ENCODE measurements around the gene MRS2.
"Not testable (repeated sequence)": the region's sequence is repeated elsewhere in the genome, so short reads cannot be mapped to it uniquely, and the experiment has no call there.

MRS2 gene

DNA sequence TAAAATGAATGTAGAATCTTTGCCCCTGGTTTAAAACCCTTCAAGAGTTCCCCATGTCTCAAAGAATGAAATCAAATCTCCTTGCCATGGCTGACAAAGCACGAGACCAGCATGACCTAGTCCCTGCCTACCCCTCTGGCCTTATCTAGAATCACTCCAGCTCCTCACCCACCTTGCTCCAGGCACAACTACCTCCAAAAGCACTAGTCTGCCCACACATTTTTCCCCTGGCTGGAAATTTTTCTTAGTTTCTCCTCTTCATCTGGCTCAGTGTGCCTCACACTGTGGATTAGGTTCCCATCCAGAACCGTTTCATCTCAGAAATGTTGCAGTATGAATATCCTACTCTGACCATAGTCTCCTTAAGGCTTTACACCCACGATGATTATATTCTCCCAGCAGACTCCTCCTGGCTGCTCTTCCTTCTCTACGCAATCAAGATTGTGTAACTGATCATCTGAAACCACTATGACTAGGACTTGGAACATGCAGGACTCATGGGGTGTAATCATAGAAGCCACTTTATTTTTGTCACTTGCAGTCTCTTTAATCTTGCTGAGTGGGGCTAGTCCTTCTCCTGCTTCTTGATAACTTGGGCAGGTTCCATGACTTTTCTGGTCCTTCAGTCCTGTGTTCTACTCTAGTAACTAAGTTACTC lies 7.8 kb upstream of the MRS2 start:
- intact Hi-C loops (cut with DNase I; ENCODE audit: low total_unique reads): no loop called here
- TF ChIP-seq CTCF (IDR thresholded peaks at IDR 0.05): no peak

DNA sequence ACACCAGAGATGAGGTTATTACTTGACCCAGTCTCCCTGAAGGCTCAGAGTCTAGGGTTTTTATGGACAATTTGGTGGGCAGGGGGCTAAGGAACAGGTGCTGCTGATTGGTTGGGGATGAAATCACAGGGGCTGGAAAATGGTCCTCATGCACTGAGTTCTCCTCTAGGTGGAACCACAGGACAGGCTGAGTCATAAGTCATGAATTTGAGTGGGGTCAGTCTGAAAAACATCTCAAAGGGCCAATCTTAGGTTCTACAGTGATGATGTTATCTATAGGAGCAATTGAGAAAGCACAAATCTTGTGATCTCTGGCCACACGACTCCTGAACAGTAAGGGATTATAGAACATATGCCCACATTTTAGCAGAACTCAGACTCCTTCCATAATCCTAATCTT lies 5.9 kb upstream of the MRS2 start:
- DNase-seq: no peak
- intact Hi-C loops (cut with DNase I; ENCODE audit: low total_unique reads): no loop called here
- H3K27me3 ChIP-seq: peaks cover 0 to 33% of the 10 kb centered on the region in 2 donors
- H3K4me3 ChIP-seq: no peak overlapping the region
- no peaks in the 10 kb centered on the region for H3K4me1 ChIP-seq
- TF ChIP-seq CTCF (IDR thresholded peaks at IDR 0.05): no peak
- no peaks in the 10 kb centered on the region for H3K36me3 ChIP-seq
- no peak overlapping the region for H3K27ac ChIP-seq
- H3K9me3 ChIP-seq: no peaks in the 10 kb centered on the region

More for the DNA sequence above, 7.8 kb upstream of the MRS2 start:
- Histone ChIP-seq H3K4me1 (no peaks in the 10 kb centered on the region), H3K36me3 (no peaks in the 10 kb centered on the region), H3K27me3 (peaks cover 0 to 33% of the 10 kb centered on the region in 2 donors), H3K27ac (no peak overlapping the region), H3K4me3 (no peak overlapping the region), H3K9me3 (no peaks in the 10 kb centered on the region)
- no peak for DNase-seq

GRCh38 chr6:24397631-24398030 lies 5.1 kb upstream of the MRS2 start:
- no peak overlapping the region for H3K27ac ChIP-seq
- no peak overlapping the region for H3K4me3 ChIP-seq
- H3K4me1 ChIP-seq: peaks cover 0 to 6% (median 3%) of the 10 kb centered on the region in 4 donors
- TF ChIP-seq CTCF (IDR thresholded peaks at IDR 0.05): no peak
- peaks cover 0 to 33% of the 10 kb centered on the region in 2 donors for H3K27me3 ChIP-seq
- DNase-seq: no peak
- intact Hi-C loops (cut with DNase I; ENCODE audit: low total_unique reads): no loop called here
- no peaks in the 10 kb centered on the region for H3K9me3 ChIP-seq
- no peaks in the 10 kb centered on the region for H3K36me3 ChIP-seq

GRCh38 chr6:24400045-24401039 lies 2.4 kb upstream of the MRS2 start:
- DNase-seq, H3K9me3 ChIP-seq, H3K4me3 ChIP-seq, H3K36me3 ChIP-seq, H3K27ac ChIP-seq: not testable (repeated sequence)
- Histone ChIP-seq H3K4me1 (peaks cover 0 to 24% (median 8%) of the 10 kb centered on the region in 4 donors), H3K27me3 (peaks cover 0 to 30% of the 10 kb centered on the region in 2 donors)
- intact Hi-C loops (cut with DNase I; ENCODE audit: low total_unique reads): loop anchor here (5.0 kb wide), 1 partner anchor 687 kb away; no protein-coding TSS in a partner anchor

GRCh38 chr6:24401458-24401857 lies 1.3 kb upstream of the MRS2 start:
- H3K4me1 ChIP-seq: peaks cover 0 to 24% (median 8%) of the 10 kb centered on the region in 4 donors
- peaks cover 0 to 20% of the 10 kb centered on the region in 2 donors for H3K27me3 ChIP-seq
- no peak for TF ChIP-seq CTCF (IDR thresholded peaks at IDR 0.05)
- H3K4me3 ChIP-seq: no peak overlapping the region
- DNase-seq: no peak
- H3K27ac ChIP-seq: no peak overlapping the region
- intact Hi-C loops (cut with DNase I; ENCODE audit: low total_unique reads): loop anchor here (5.0 kb wide), 1 partner anchor 686 kb away; no protein-coding TSS in a partner anchor
- peaks cover 0 to 4% (median 0%) of the 10 kb centered on the region in 3 donors for H3K36me3 ChIP-seq
- no peaks in the 10 kb centered on the region for H3K9me3 ChIP-seq

DNA sequence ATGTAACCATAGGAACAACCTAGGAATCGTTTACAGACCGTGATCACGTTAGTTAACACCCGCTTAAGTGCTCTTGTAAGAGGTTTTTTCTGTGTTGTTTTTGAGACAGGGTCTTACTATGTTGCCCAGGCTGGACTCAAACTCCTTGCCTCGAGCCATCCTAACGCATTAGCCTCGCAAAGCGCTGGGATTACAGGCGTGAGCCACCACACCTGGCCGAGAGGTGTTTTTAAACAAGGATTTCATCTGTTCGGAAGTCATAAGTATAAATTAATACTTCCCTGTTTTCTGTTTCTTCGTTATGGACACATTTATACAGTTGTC lies 727 bp downstream of the MRS2 start:
- Histone ChIP-seq H3K9me3 (no peaks in the 10 kb centered on the region), H3K4me3 (peak overlapping the region; percentile 70 to 80), H3K27me3 (peaks cover 0 to 7% of the 10 kb centered on the region in 2 donors), H3K4me1 (peaks cover 0 to 24% (median 8%) of the 10 kb centered on the region in 4 donors), H3K27ac (peak overlapping the region; percentile 71 to 81), H3K36me3 (peaks cover 0 to 22% (median 9%) of the 10 kb centered on the region in 3 donors)
- no peak for TF ChIP-seq CTCF (IDR thresholded peaks at IDR 0.05)
- DNase-seq: no peak
- intact Hi-C loops (cut with DNase I; ENCODE audit: low total_unique reads): loop anchor here (5.0 kb wide), 1 partner anchor 684 kb away; no protein-coding TSS in a partner anchor

All from tibial artery (tissue), 4 donors.